Suppressor macrophage treated with lipopolysaccharide for 1 hour (primary cell): ENCODE data around the gene AFF2.

ENCODE experiments used
- DNase-seq, 3 donors: peaks; one replicate each; pipeline ENCODE4 v3.0.0-alpha.2; 2020 to 2022

Gene AFF2

DNA sequence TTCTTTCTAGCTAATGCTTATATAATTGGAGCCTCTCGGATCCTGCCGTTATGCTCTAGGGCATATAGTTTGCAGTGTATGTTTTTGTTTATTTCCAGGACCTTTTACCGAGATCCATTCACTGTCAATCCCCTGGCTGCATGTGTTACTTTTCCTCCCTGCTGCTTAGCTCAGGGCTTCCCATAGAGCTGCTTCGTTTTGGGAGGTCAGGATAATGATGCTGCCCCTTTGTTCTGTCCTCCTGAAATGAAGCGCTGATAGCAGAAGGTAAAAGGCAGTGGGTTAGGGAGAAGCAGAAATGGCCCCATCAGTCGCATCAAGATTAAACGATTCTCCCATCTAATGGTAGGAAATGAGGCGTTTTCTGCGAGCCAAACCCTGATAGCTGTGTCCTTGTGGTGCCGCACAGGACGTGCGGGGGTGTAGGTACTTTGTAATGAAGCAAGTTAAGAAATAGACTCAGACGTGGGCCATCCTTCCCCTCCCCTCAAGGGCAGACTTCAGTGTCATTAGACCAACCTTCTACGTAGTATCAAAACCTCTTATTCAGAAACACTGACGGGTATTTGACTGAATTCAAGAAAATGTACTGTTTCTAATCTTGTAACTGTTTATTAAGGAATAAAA, 37.3 kb downstream of the AFF2 start:
- DNase-seq, result no peak

DNA sequence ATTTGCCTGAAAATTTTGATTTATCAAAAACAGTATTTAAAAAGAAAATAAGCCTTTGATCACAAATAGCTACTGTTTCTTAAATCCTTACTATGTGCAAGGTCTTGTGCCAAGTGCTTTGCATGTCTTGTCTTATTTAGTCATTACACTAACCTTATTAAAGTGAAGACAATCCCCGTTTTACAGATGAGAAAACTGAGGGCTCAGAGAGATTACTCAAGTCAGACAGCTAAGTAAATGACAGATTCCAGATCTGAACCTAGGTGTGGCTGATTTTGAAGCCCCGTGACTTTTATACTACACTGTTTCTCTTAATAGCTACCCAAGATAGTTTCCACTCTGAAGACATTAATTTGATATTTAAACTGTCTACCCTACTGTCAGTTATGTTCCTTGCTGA, 38.2 kb downstream of the AFF2 start:
- DNase-seq, result no peak

DNA sequence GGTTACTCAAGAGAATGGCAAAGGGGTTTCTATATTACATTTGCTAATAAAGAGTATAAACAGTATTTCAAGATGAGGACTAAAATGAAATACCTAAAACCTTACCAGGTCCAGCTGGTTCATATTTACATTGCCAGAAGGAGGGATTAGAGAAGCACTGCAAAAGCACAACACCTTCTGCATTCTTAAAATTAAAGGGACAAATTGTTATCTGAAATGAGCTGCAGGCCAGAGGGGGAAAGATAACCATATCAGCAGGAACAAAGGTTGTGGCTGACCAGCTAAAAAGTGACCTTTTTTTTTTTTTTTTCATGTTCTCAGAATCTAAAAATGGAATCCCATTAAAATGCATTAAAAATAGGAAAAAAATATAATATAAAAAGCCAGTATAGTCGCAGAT, 39.7 kb downstream of the AFF2 start:
- no peak for DNase-seq

DNA sequence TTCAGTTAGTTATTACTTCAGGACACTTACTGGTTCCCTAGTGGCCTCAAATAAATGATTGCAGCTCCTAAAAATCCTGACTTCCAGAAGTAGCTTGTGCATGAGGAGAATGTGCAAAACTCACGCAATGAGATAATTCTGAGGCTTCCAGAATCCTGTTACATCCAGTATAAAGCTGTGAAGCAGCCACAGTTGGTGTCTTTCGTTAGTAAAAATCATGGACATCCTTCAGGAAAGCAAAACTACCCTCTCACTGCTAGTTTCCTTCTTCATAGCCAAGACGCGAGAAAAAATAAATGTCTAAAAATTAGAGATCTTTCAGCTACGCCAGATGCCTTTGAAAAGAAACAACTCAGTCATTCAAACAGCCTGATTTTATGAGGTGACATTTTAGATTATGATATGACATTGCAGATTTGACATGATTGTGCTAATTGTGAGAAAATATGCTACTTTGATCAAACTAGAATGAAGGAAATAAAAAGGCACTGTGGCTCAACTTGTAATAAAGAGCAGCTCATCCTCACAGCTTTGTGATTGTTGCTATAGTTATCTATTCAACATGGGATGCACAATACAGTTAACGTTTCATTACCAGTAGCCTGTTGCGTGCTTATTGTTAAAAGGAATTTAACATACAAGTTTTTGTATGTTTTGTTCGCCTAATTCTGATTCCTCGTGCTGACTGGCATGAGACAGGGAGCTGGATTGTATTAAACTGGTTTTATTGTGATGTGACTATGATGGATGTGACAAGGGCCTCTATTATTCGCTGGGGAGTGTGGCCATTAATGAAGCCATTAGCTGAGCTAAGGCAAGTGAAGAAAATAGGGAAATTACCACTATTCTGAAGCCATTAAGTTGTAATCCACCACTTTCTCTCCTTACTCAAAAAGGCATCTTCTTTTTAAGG, 40.5 kb downstream of the AFF2 start:
- no peak for DNase-seq

- no peak for DNase-seq
These were observed 41.1 kb downstream of the AFF2 start for GRCh38 chrX:148541584-148541940.

- no peak for DNase-seq
These were observed 42.3 kb downstream of the AFF2 start for GRCh38 chrX:148542481-148543255.

GRCh38 chrX:148552775-148553174, 52.4 kb downstream of the AFF2 start:
- DNase-seq, result peak in 1 of 3 donors; percentile 11

DNA sequence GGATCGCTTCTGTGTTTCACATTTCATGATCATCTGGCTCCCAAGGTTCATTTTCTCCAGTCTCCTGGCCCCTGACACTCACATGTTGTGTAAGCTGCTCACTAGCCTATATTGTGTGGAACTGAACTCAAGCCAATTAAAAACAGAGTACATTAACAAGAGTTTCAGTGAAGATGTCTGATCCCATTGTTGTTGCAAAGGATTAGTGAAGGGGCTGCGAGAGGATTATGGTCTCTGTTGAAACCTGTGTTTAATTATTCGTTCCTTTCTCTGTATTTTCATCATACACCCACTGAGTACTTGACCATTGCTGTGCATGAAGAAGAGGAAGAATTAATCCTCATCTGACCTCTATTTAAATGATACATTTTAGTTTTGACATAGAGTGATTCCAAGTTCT, 54.7 kb downstream of the AFF2 start:
- no peak for DNase-seq

GRCh38 chrX:148555571-148556243, 55.3 kb downstream of the AFF2 start:
- no peak for DNase-seq

GRCh38 chrX:148556498-148556897, 56.1 kb downstream of the AFF2 start:
- no peak for DNase-seq

- DNase-seq, result peak; percentile 23 to 28 (median 26)
These were observed 62.4 kb downstream of the AFF2 start for GRCh38 chrX:148562846-148563245.

- DNase-seq, result no peak
These were observed 66.8 kb downstream of the AFF2 start for GRCh38 chrX:148567229-148567628.

- DNase-seq, result no peak
These were observed 67.4 kb downstream of the AFF2 start for GRCh38 chrX:148567779-148568178.

- DNase-seq, result no peak
These were observed 68.3 kb downstream of the AFF2 start for GRCh38 chrX:148568763-148569162.

DNA sequence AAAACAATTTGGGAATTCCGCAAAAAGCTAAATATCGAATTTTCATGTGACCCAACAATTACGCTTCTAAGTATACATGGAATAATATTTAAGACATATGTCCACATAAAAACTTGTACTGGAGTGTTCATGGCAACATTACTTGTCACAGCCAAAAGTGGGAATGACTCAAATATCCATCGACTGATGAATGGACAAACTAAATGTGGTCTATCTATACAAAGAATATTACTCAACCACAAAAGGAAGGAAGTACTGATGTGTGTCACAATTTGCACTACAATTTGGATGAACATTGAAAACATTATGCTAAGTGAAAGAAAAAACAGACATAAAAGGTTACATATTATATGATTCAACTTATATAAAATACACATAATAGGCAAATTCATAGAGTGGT, 71.9 kb downstream of the AFF2 start:
- DNase-seq, result peak; percentile 9 to 65 (median 51)

- no peak for DNase-seq
These were observed 72.7 kb downstream of the AFF2 start for GRCh38 chrX:148573119-148573518.

- DNase-seq, result no peak
These were observed 74.0 kb downstream of the AFF2 start for GRCh38 chrX:148574237-148574973.

DNA sequence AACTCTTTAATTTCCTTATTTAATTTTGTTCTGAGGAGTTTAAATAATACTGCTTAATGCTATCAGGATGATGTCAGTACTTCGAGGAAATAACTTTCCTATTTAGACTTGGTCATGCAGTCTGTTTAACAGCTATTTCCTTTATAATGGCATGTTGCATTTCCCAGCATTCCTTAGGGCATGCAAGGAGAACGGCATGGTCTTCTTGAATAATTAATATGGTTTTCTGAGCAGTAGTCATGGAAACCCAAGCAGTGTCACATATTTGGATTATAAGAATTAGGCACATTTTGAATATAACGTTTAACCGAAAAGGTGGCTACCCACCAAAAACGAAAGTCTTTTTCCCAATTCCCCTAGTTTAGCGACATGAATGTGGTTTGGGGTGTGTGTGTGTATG, 76.0 kb downstream of the AFF2 start:
- DNase-seq, result no peak

GRCh38 chrX:148577741-148578140, 77.3 kb downstream of the AFF2 start:
- no peak for DNase-seq

DNA sequence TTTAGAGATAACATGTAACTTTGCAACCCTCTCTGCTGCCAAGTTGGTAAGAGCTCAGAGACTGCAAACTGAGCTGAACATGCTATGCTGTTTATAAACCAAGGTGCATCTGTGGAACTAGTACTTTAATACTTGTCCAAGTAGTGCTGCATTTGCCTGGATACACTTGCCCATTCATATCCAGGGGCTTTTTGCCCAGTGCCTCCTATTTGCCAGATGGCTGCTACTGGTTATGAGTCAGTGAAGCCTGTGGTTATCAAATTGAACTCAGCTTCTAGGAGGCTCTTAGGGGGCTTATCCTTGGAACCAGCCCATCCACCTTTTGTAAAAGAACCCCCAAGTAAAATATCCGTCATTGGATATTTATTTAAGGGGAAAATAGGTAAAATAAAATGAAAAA, 79.6 kb downstream of the AFF2 start:
- no peak for DNase-seq

DNA sequence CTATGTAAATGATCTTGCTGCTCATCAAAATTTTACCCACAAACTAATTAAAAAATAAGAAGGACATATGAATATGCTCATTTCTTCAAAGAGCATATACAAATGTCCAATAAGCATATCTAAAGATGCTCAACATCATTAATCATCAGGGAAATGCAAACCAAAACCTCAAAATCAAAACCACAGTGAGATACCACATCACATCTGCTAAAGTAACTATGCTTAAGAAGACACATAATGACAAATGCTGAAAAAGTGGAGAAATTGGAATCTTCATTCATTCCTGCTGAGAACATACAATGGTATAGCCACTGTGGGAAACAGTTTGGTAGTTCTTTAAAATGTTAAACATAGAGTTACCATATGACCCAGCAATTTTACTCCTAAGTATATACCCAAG, 81.9 kb downstream of the AFF2 start:
- DNase-seq, result no peak

DNA sequence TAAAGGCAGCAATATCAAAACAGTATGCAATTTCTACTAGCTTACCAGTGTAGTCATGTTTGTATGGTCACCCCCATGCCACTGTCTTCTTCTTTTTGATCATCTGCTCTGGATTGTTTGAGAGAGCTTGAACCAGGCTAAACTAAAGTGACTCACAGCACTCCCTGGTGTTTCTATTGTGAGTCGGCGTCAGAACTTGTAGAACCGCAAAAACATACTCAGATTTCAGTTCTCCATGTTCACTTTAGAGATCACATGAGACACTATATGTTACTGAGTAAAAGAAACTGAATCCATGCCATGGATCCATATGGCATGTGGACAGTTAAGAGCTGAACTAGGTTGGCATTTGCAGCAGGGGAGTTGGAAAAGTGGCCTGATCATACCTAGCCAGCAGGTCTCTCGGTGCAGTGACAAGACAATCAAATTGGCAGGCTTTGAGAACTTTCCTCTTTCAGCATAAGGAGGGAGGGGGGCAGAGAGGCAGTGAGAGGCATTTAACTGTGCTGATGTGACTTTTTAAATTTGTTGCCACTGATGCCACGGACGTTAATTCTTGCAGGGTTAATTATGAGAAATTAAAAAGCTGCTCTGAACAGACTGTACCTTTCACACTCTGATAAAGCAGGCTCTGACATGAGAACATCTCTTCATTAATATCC, 88.4 kb downstream of the AFF2 start:
- no peak for DNase-seq
